ENCODE measurements around the gene PICK1. TPM values are rescaled to one million over a fixed set of nuclear protein-coding genes. Genes with fewer than 3 reads are reported as not detected.
A peak's percentile ranks its signal among the peaks of the same experiment; 100 is the strongest.
"Not testable (repeated sequence)": the region's sequence is repeated elsewhere in the genome, so short reads cannot be mapped to it uniquely, and the experiment has no call there.

Gene PICK1
- total and polyA plus RNA-seq, 2 of the 13 experiments (the other 11 are each of a cell fraction or from before 2014, with no cell fraction given), result 19.3 to 25.3 TPM

- Histone ChIP-seq H3K9me3 (ENCODE audit: low read length) (no peaks in the 10 kb centered on the region), H3K27me3 (ENCODE audit: control insufficient read depth in 1 of 2, insufficient read depth in 2 of 2, low read length in 2 of 2) (no peaks in the 10 kb centered on the region), H3K4me3 (replicated peaks in 1 of 3; ENCODE audit: insufficient read depth in 1 of 3, low read depth in 2 of 3, low read length in 3 of 3) (no peak overlapping the region), H4K20me1 (ENCODE audit: insufficient read depth, low read length) (no peaks in the 10 kb centered on the region), H3K27ac (ENCODE audit: extremely low read length, insufficient read depth, low read length) (no peak overlapping the region), H3K4me1 (ENCODE audit: insufficient read depth, low read length) (no peaks in the 10 kb centered on the region), H3K79me2 (ENCODE audit: insufficient read depth, low read length) (no peaks in the 10 kb centered on the region), H3K9ac (ENCODE audit: insufficient read depth, low read depth, low read length) (no peak overlapping the region), H3K36me3 (replicated peaks in 1 of 2; ENCODE audit: control insufficient read depth in 1 of 2, insufficient read depth in 2 of 2, low read length in 2 of 2) (peaks cover 3% of the 10 kb centered on the region in 2 experiments; a peak in 4 of 5 replicates), H2AFZ (ENCODE audit: low read length) (no peak overlapping the region), H3K4me2 (ENCODE audit: low read depth, low read length) (no peak overlapping the region)
- ATAC-seq (0 out of 3 replicates have a peak, but pooled peaks have one; percentile 9), FAIRE-seq (no peak), DNase-seq (ENCODE audit: low spot score) (no peak)
- in situ Hi-C loops (cut with HindIII; ENCODE audit: extremely low pct_ligation_motif_present, low pct_unique_long_range_greater_than_20kb), result no loop called here
- no TSS peak for BruUV-seq (replicated peaks)
- intact Hi-C loops (cut with micrococcal nuclease; ENCODE audit: unreplicated experiment), result no loop called here
- TF ChIP-seq ZNF263 (CRISPR knock-in tag; IDR thresholded peaks at IDR 0.05) (peak; percentile 46; the same call in 1 of the 2 replicates), NKX3-1 (CRISPR knock-in tag; IDR thresholded peaks at IDR 0.05) (no peak), AGO2 (optimal IDR thresholded peaks at IDR 0.05; ENCODE audit: low read depth, low read length) (peak; percentile 7)
- ChIA-PET CTCF (ENCODE audit: low intra/inter-chr PET ratio, low total read pairs) (no interaction called here), POLR2A (no interaction called here)
- WGBS (ENCODE audit: low lambda C conversion rate), result 80% methylated on average over 7 of the region's 22 CpGs
Measured at GRCh38 chr22:38078046-38078840, 21.0 kb downstream of the PICK1 start.

DNA sequence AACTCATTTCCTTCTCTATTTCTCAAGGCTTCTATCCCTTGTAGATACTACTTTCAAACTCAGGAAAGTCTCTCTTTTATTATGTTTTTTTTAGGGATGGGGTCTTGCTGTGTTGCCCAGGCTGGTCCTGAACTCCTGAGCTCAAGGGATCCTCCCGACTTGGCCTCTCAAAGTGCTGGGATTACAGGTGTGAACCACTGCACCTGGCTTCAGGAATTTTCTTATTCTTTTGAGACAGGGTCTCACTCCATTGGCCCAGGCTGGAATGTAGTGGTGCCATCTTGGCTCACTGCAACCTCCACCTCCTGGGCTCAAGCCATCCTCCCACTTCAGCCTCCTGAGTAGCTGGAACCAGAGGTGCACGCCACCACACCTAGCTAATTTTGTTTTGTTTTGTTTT lies 22.0 kb downstream of the PICK1 start:
- BruUV-seq (replicated peaks); H3K4me1 ChIP-seq (ENCODE audit: insufficient read depth, low read length); H3K9ac ChIP-seq (ENCODE audit: insufficient read depth, low read depth, low read length); POLR2A ChIA-PET; H3K9me3 ChIP-seq (ENCODE audit: low read length); intact Hi-C loops (cut with micrococcal nuclease; ENCODE audit: unreplicated experiment); H4K20me1 ChIP-seq (ENCODE audit: insufficient read depth, low read length); DNase-seq (ENCODE audit: low spot score); H2AFZ ChIP-seq (ENCODE audit: low read length); in situ Hi-C loops (cut with HindIII; ENCODE audit: extremely low pct_ligation_motif_present, low pct_unique_long_range_greater_than_20kb); H3K4me2 ChIP-seq (ENCODE audit: low read depth, low read length); H3K27me3 ChIP-seq (ENCODE audit: control insufficient read depth in 1 of 2, insufficient read depth in 2 of 2, low read length in 2 of 2); CTCF ChIA-PET (ENCODE audit: low intra/inter-chr PET ratio, low total read pairs); ATAC-seq; H3K27ac ChIP-seq (ENCODE audit: extremely low read length, insufficient read depth, low read length); H3K36me3 ChIP-seq (replicated peaks in 1 of 2; ENCODE audit: control insufficient read depth in 1 of 2, insufficient read depth in 2 of 2, low read length in 2 of 2); H3K4me3 ChIP-seq (replicated peaks in 1 of 3; ENCODE audit: insufficient read depth in 1 of 3, low read depth in 2 of 3, low read length in 3 of 3); FAIRE-seq; H3K79me2 ChIP-seq (ENCODE audit: insufficient read depth, low read length): not testable (repeated sequence)
- 73% methylated on average over 2 of the region's 2 CpGs for WGBS (ENCODE audit: low lambda C conversion rate)
- TF ChIP-seq ZNF121 (CRISPR knock-in tag; IDR thresholded peaks at IDR 0.05), result peak; percentile 32; the same call in 1 of the 2 replicates

Data from HepG2 (cell line).